ENCODE measurements around the gene GUSB. TPM values are rescaled to one million over a fixed set of nuclear protein-coding genes. Genes with fewer than 3 reads are reported as not detected.
"Not testable (repeated sequence)": the region's sequence is repeated elsewhere in the genome, so short reads cannot be mapped to it uniquely, and the experiment has no call there.

GUSB gene
- total RNA-seq (2014; rRNA removed; shearing (Covaris generic)) (44.7 and 49.5 TPM in 2 replicates), total RNA-seq (2022) (50.9 and 61.6 TPM in 2 replicates), Bru-seq, nascent RNA (percentile 64 among the genes with signal in this experiment), BruChase-seq, experiment 1, labeled RNA remaining after a 6-hour chase (percentile 71 among the genes with signal in this experiment), BruChase-seq, experiment 2, labeled RNA remaining after a 2-hour chase (percentile 68 among the genes with signal in this experiment)
- long read RNA-seq, transcript GUSB-201 (12 exons, 2,300 nt), result major isoform, 60 of 124 reads
- long read RNA-seq, partial matches to known transcripts, result 9 of 124 reads
- long read RNA-seq, other reads (novel, unspliced or antisense), result 55 of 124 reads

DNA sequence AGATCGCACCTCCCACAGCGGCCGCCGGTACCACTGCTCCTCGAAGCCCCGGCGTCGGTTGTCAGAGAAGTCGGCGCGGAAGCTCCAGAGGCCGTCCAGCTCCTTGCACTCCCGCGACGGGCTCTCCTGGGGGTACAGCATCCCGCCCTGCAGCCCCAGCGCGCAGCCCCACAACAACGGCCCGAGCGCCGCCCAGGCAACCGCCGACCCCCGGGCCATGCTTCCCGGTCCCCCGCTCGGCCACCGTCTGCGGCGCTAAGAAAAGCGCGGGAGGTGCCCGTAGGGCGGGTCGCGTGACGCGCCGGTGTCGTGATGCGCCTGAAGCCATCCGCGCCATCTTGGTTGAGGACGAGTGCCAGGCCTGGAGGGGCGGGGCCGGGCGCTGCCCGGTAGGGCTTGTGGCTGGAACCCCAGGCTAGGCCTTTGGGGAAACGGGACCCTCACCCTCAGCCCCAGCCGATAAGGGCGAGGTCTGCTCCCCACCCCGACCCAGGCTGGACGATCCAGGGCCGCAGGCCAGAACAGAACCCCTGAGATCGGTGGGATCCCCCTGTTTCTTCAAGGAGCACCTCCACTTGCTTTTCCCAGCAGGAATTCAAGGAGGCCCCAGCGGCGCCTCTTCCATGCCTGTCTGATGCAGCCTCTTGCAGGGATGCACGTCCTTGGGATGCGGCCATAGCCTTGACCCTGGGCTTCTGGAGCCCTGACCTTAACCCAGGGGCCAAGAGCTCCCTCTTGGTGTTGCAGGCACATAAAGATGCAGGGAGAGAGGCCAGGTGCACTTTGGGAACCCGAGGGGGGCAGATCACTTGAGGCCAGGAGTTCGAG lies at the start of gene GUSB:
GUSB (minus strand) TSS at position 249 of the 828 bp plus-strand sequence; CDS start at position 219, 30 bp downstream.
- no peaks in the 10 kb centered on the region for H3K9me2 ChIP-seq (ENCODE audit: insufficient read depth, low read length)
- POLR2A ChIA-PET, result interaction anchor here (0.6 to 1.2 kb wide), 4 partner anchors 8 to 212 kb away, joined by 3 to 4 read pairs (median 4); no protein-coding TSS in a partner anchor
- peaks cover 14% of the 10 kb centered on the region for H3K4me1 ChIP-seq (ENCODE audit: insufficient read depth, low read length, poor library complexity, severe bottlenecking)
- TF ChIP-seq EZH2phosphoT487 (IDR thresholded peaks at IDR 0.05; ENCODE audit: borderline replicate concordance, low read depth, low read length), result no peak
- TF ChIP-seq, protein P1, sequence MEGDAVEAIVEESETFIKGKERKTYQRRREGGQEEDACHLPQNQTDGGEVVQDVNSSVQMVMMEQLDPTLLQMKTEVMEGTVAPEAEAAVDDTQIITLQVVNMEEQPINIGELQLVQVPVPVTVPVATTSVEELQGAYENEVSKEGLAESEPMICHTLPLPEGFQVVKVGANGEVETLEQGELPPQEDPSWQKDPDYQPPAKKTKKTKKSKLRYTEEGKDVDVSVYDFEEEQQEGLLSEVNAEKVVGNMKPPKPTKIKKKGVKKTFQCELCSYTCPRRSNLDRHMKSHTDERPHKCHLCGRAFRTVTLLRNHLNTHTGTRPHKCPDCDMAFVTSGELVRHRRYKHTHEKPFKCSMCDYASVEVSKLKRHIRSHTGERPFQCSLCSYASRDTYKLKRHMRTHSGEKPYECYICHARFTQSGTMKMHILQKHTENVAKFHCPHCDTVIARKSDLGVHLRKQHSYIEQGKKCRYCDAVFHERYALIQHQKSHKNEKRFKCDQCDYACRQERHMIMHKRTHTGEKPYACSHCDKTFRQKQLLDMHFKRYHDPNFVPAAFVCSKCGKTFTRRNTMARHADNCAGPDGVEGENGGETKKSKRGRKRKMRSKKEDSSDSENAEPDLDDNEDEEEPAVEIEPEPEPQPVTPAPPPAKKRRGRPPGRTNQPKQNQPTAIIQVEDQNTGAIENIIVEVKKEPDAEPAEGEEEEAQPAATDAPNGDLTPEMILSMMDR (conservative IDR thresholded peaks at IDR 0.05; ENCODE audit: low read length), result no peak
- peak within 1 kb of the TSS; percentile 54 for H3K27ac ChIP-seq (ENCODE audit: low read depth, low read length, poor library complexity, severe bottlenecking)
- CTCF ChIA-PET (ENCODE audit: unreplicated experiment), result no interaction called here
- H3K4me3 ChIP-seq (ENCODE audit: low read depth, low read length, poor library complexity, severe bottlenecking), result peak within 1 kb of the TSS; percentile 90
- DNase-seq (ENCODE audit: low spot score), result peak; percentile 95
- no peaks in the 10 kb centered on the region for H3K9me3 ChIP-seq (ENCODE audit: low read length)
- intact Hi-C loops (cut with micrococcal nuclease; ENCODE audit: unreplicated experiment), result loop anchor here (1.0 to 5.0 kb wide), 4 partner anchors 95 to 231 kb away; partner anchors contain the start of genes ASL and CRCP
- peak within 1 kb of the TSS; percentile 97 for H2AFZ ChIP-seq (ENCODE audit: low read length)
- H3K4me2 ChIP-seq (ENCODE audit: low read length), result peak within 1 kb of the TSS; percentile 86
- BruUV-seq (replicated peaks), result no TSS peak
- H4K20me1 ChIP-seq (ENCODE audit: insufficient read depth, low read length), result 0 out of 2 replicates have a peak, but pooled peaks cover 3% of the 10 kb centered on the region
- H3K79me2 ChIP-seq (ENCODE audit: insufficient read depth, low read depth, low read length), result peaks cover 19% of the 10 kb centered on the region
- H3K36me3 ChIP-seq (ENCODE audit: insufficient read depth, low read length), result peaks cover 25% of the 10 kb centered on the region

DNA sequence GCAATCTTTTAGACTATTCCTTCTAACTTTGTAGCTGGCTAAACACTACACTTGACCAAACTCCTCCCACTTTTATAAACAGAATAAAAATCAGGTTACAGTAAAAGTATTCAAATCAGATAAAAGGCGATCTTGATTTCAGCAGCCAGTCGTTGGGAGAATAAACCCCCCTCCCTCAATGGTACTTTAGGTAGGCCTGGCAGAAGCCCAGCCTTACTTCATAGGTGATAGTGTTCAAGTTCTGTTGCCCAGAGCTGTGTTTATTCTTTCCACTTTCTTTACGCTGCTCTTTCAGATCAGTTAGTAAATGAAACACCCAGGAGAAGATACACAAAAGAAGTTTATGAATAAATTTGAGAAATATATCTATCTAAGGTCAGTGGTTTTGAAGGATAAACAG lies 46.3 kb upstream of the GUSB start:
- H3K79me2 ChIP-seq (ENCODE audit: insufficient read depth, low read depth, low read length); BruUV-seq (replicated peaks); H3K4me3 ChIP-seq (ENCODE audit: low read depth, low read length, poor library complexity, severe bottlenecking); POLR2A ChIA-PET; DNase-seq (ENCODE audit: low spot score); H3K4me1 ChIP-seq (ENCODE audit: insufficient read depth, low read length, poor library complexity, severe bottlenecking); H3K9me3 ChIP-seq (ENCODE audit: low read length); H3K36me3 ChIP-seq (ENCODE audit: insufficient read depth, low read length); H3K9me2 ChIP-seq (ENCODE audit: insufficient read depth, low read length); H3K4me2 ChIP-seq (ENCODE audit: low read length); CTCF ChIA-PET (ENCODE audit: unreplicated experiment); H4K20me1 ChIP-seq (ENCODE audit: insufficient read depth, low read length); intact Hi-C loops (cut with micrococcal nuclease; ENCODE audit: unreplicated experiment); H3K27ac ChIP-seq (ENCODE audit: low read depth, low read length, poor library complexity, severe bottlenecking): not testable (repeated sequence)
- H2AFZ ChIP-seq (ENCODE audit: low read length), result 0 out of 2 replicates have a peak overlapping the region, but pooled peaks have one; percentile 19

DNA sequence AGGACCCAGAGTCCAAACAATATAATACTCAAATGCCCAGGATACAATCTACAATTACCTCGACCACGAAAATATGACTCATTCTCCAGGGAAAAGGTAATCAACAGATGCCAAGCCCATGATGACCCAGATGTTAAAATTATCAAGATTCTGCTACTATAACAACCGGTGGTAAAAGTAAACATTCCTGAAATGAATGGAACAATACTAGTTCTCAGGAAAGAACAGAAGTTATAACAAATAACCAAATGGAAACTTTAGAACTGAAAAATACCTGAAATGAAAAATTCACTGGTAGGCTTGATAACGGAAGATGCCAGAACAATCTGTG lies 34.1 kb upstream of the GUSB start:
- H3K79me2 ChIP-seq (ENCODE audit: insufficient read depth, low read depth, low read length), result no peaks in the 10 kb centered on the region
- H3K27ac ChIP-seq (ENCODE audit: low read depth, low read length, poor library complexity, severe bottlenecking), result no peak overlapping the region
- H3K4me1 ChIP-seq (ENCODE audit: insufficient read depth, low read length, poor library complexity, severe bottlenecking), result no peaks in the 10 kb centered on the region
- no peak overlapping the region for H3K4me3 ChIP-seq (ENCODE audit: low read depth, low read length, poor library complexity, severe bottlenecking)
- no peaks in the 10 kb centered on the region for H3K9me3 ChIP-seq (ENCODE audit: low read length)
- no peaks in the 10 kb centered on the region for H4K20me1 ChIP-seq (ENCODE audit: insufficient read depth, low read length)
- DNase-seq (ENCODE audit: low spot score), result no peak
- no peak overlapping the region for H2AFZ ChIP-seq (ENCODE audit: low read length)
- CTCF ChIA-PET (ENCODE audit: unreplicated experiment), result no interaction called here
- no TSS peak for BruUV-seq (replicated peaks)
- no peaks in the 10 kb centered on the region for H3K9me2 ChIP-seq (ENCODE audit: insufficient read depth, low read length)
- TF ChIP-seq, protein P1 (conservative IDR thresholded peaks at IDR 0.05; ENCODE audit: low read length), result no peak
- no peak for TF ChIP-seq EZH2phosphoT487 (IDR thresholded peaks at IDR 0.05; ENCODE audit: borderline replicate concordance, low read depth, low read length)
- intact Hi-C loops (cut with micrococcal nuclease; ENCODE audit: unreplicated experiment), result no loop called here
- H3K36me3 ChIP-seq (ENCODE audit: insufficient read depth, low read length), result no peaks in the 10 kb centered on the region
- no peak overlapping the region for H3K4me2 ChIP-seq (ENCODE audit: low read length)
- POLR2A ChIA-PET, result interaction anchor here (1.1 to 1.3 kb wide), 3 partner anchors 9 to 62 kb away, joined by 3 to 5 read pairs (median 5); no protein-coding TSS in a partner anchor
